GM12878 (cell line): ENCODE results near the gene HLA-F. TPM values are rescaled to one million over a fixed set of nuclear protein-coding genes. Genes with fewer than 3 reads are reported as not detected.

Experiments used
- BACH1 ChIP-seq: fragments of 450-650 bp; IDR thresholded peaks from 2 replicates; pipeline ENCODE4 v1.6.1; 2017; ENCODE audit warnings: mild to moderate bottlenecking, borderline replicate concordance
- BHLHE40 ChIP-seq, 2 experiments: fragments of 450-650 bp in 1 of 2; IDR thresholded peaks; 2 replicates each; pipeline ENCODE4 v1.6.1; 2011 to 2017; ENCODE audit warnings: low read depth in 2 of 2, borderline replicate concordance in 1 of 2, improper control_type of control experiment in 1 of 2, low read length in 1 of 2, mild to moderate bottlenecking in 1 of 2
- BMI1 ChIP-seq: fragments of 450-650 bp; IDR thresholded peaks from 2 replicates; pipeline ENCODE4 v1.6.1; 2016; ENCODE audit warnings: mild to moderate bottlenecking, moderate library complexity, borderline replicate concordance
- CBX3 ChIP-seq: fragments of 200-600 bp; sonication (generic); IDR thresholded peaks from 2 replicates; pipeline ENCODE4 v1.6.1; 2016; ENCODE audit warnings: low read depth, borderline replicate concordance
- JUNB ChIP-seq: IDR thresholded peaks from 2 replicates; pipeline ENCODE4 v1.6.1; 2016; ENCODE audit warnings: antibody characterized with exemption, mild to moderate bottlenecking
- KAT2A ChIP-seq: conservative IDR thresholded peaks from 2 replicates; pipeline ENCODE4 v1.6.1; 2011; ENCODE audit warnings: low read depth, low read length; ENCODE audit not compliant: control insufficient read depth
- NFIC ChIP-seq: IDR thresholded peaks from 2 replicates; pipeline ENCODE4 v1.6.1; 2012; ENCODE audit warnings: low read depth, mild to moderate bottlenecking, inconsistent platforms, low read length, moderate library complexity
- NFYB ChIP-seq: IDR thresholded peaks from 2 replicates; pipeline ENCODE4 v1.6.1; 2011; ENCODE audit warnings: low read depth, mild to moderate bottlenecking, low read length, improper control_type of control experiment, moderate library complexity; ENCODE audit not compliant: insufficient read depth
- NR2F1 ChIP-seq: fragments of 450-650 bp; conservative IDR thresholded peaks from 2 replicates; pipeline ENCODE4 v1.6.1; 2017; ENCODE audit warnings: mild to moderate bottlenecking
- SMAD1 ChIP-seq: fragments of 450-650 bp; IDR thresholded peaks from 2 replicates; pipeline ENCODE4 v1.6.1; 2018; ENCODE audit warnings: mild to moderate bottlenecking, low read depth; ENCODE audit not compliant: partially characterized antibody
- SPI1 ChIP-seq: IDR thresholded peaks from 2 replicates; pipeline ENCODE4 v1.6.1; 2011; ENCODE audit warnings: low read depth, mild to moderate bottlenecking, low read length, moderate library complexity, borderline replicate concordance; ENCODE audit not compliant: insufficient read depth
- SREBF2 ChIP-seq: IDR thresholded peaks from 2 replicates; pipeline ENCODE4 v1.6.1; 2012; ENCODE audit warnings: mild to moderate bottlenecking, low read length
- ZNF622 ChIP-seq: fragments of 450-650 bp; IDR thresholded peaks from 2 replicates; pipeline ENCODE4 v1.6.1; 2017; ENCODE audit warnings: mild to moderate bottlenecking, inconsistent platforms
- polyA plus RNA-seq, 11 experiments: library from polyadenylated mRNA; depleted of rRNA in 4 of 11; unstranded in 6 of 11; stranded (reverse) in 5 of 11; fragments of >200 nt; fragmentation: Nextera tagmentation in 4 of 11; fragmentation: Illumina TruSeq in 1 of 11; extraction: Ambion mirVana in 4 of 11; extraction: Trizol in 1 of 11; gene quantifications; 1 replicate in 1 of 11; 2 replicates in 10 of 11; pipeline versions ENCODE4 v1.2.1 to v1.2.3, GENCODE V29; 2011 to 2016; ENCODE audit warnings: inconsistent platforms in 2 of 11, missing spikeins in 2 of 11, low read depth in 1 of 11
- total RNA-seq, 4 experiments: library from RNA; depleted of rRNA in 3 of 4; stranded (reverse); fragments of >200 nt in 3 of 4; fragmentation: Illumina TruSeq in 1 of 4; extraction: Trizol in 1 of 4; gene quantifications; 2 replicates each; pipeline versions ENCODE4 v1.2.1 to v1.2.3, GENCODE V29; 2013 to 2021
- TF ChIP-seq, protein P1 (sequence below): fragments of 450-650 bp; IDR thresholded peaks from 2 replicates; pipeline ENCODE4 v1.6.1; 2017; ENCODE audit warnings: mild to moderate bottlenecking
- TF ChIP-seq, protein P2 (sequence below): fragments of 450-650 bp; IDR thresholded peaks from 2 replicates; pipeline ENCODE4 v1.6.1; 2016; ENCODE audit warnings: mild to moderate bottlenecking, moderate library complexity, borderline replicate concordance
- TF ChIP-seq, protein P3 (sequence below): IDR thresholded peaks from 2 replicates; pipeline ENCODE4 v1.6.1; 2011; ENCODE audit warnings: borderline replicate concordance, low read depth, mild to moderate bottlenecking, moderate library complexity, low read length; ENCODE audit not compliant: insufficient read depth, poor library complexity, severe bottlenecking
- TF ChIP-seq, protein P4 (sequence below): fragments of 450-650 bp; IDR thresholded peaks from 2 replicates; pipeline ENCODE4 v1.6.1; 2016; ENCODE audit warnings: mild to moderate bottlenecking
- TF ChIP-seq, protein P5 (sequence below): fragments of 450-650 bp; IDR thresholded peaks from 2 replicates; pipeline ENCODE4 v1.6.1; 2014; ENCODE audit warnings: mild to moderate bottlenecking
- TF ChIP-seq, protein P6 (sequence below): IDR thresholded peaks from 2 replicates; pipeline ENCODE4 v1.6.1; 2012; ENCODE audit warnings: low read depth, low read length, improper control_type of control experiment

The HLA-F gene
- total and polyA plus RNA-seq, 10 of the 15 experiments (the other 5 are each of a cell fraction or from before 2014, with no cell fraction given) = 30.1 to 342 (median 145) TPM

DNA sequence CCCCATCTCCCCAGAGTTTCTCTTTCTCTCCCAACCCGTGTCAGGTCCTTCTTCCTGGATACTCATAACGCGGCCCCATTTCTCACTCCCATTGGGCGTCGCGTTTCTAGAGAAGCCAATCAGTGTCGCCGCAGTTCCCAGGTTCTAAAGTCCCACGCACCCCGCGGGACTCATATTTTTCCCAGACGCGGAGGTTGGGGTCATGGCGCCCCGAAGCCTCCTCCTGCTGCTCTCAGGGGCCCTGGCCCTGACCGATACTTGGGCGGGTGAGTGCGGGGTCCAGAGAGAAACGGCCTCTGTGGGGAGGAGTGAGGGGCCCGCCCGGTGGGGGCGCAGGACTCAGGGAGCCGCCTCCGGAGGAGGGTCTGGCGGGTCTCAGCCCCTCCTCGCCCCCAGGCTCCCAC lies at the start of gene HLA-F (continued):
- TF ChIP-seq BACH1 (no peak), JUNB (no peak), KAT2A (no peak), NFYB (peak; percentile 86), SPI1 (no peak), SREBF2 (no peak), NR2F1 (peak; percentile 76), CBX3 (no peak), NFIC (no peak), BHLHE40 (IDR thresholded peaks at IDR 0.05; ENCODE audit: borderline replicate concordance in 1 of 2, low read depth in 2 of 2, low read length in 1 of 2) (peak; percentile 43 to 77; a peak in 3 of 4 replicates), BMI1 (no peak), SMAD1 (peak; percentile 71), ZNF622 (no peak)
- TF ChIP-seq, protein P1, sequence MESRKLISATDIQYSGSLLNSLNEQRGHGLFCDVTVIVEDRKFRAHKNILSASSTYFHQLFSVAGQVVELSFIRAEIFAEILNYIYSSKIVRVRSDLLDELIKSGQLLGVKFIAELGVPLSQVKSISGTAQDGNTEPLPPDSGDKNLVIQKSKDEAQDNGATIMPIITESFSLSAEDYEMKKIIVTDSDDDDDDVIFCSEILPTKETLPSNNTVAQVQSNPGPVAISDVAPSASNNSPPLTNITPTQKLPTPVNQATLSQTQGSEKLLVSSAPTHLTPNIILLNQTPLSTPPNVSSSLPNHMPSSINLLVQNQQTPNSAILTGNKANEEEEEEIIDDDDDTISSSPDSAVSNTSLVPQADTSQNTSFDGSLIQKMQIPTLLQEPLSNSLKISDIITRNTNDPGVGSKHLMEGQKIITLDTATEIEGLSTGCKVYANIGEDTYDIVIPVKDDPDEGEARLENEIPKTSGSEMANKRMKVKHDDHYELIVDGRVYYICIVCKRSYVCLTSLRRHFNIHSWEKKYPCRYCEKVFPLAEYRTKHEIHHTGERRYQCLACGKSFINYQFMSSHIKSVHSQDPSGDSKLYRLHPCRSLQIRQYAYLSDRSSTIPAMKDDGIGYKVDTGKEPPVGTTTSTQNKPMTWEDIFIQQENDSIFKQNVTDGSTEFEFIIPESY = no peak
- TF ChIP-seq, protein P2, sequence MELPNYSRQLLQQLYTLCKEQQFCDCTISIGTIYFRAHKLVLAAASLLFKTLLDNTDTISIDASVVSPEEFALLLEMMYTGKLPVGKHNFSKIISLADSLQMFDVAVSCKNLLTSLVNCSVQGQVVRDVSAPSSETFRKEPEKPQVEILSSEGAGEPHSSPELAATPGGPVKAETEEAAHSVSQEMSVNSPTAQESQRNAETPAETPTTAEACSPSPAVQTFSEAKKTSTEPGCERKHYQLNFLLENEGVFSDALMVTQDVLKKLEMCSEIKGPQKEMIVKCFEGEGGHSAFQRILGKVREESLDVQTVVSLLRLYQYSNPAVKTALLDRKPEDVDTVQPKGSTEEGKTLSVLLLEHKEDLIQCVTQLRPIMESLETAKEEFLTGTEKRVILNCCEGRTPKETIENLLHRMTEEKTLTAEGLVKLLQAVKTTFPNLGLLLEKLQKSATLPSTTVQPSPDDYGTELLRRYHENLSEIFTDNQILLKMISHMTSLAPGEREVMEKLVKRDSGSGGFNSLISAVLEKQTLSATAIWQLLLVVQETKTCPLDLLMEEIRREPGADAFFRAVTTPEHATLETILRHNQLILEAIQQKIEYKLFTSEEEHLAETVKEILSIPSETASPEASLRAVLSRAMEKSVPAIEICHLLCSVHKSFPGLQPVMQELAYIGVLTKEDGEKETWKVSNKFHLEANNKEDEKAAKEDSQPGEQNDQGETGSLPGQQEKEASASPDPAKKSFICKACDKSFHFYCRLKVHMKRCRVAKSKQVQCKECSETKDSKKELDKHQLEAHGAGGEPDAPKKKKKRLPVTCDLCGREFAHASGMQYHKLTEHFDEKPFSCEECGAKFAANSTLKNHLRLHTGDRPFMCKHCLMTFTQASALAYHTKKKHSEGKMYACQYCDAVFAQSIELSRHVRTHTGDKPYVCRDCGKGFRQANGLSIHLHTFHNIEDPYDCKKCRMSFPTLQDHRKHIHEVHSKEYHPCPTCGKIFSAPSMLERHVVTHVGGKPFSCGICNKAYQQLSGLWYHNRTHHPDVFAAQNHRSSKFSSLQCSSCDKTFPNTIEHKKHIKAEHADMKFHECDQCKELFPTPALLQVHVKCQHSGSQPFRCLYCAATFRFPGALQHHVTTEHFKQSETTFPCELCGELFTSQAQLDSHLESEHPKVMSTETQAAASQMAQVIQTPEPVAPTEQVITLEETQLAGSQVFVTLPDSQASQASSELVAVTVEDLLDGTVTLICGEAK = no peak
- TF ChIP-seq, protein P3, sequence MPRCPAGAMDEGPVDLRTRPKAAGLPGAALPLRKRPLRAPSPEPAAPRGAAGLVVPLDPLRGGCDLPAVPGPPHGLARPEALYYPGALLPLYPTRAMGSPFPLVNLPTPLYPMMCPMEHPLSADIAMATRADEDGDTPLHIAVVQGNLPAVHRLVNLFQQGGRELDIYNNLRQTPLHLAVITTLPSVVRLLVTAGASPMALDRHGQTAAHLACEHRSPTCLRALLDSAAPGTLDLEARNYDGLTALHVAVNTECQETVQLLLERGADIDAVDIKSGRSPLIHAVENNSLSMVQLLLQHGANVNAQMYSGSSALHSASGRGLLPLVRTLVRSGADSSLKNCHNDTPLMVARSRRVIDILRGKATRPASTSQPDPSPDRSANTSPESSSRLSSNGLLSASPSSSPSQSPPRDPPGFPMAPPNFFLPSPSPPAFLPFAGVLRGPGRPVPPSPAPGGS = no peak
- TF ChIP-seq, protein P4, sequence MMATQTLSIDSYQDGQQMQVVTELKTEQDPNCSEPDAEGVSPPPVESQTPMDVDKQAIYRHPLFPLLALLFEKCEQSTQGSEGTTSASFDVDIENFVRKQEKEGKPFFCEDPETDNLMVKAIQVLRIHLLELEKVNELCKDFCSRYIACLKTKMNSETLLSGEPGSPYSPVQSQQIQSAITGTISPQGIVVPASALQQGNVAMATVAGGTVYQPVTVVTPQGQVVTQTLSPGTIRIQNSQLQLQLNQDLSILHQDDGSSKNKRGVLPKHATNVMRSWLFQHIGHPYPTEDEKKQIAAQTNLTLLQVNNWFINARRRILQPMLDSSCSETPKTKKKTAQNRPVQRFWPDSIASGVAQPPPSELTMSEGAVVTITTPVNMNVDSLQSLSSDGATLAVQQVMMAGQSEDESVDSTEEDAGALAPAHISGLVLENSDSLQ = no peak
- TF ChIP-seq, protein P5, sequence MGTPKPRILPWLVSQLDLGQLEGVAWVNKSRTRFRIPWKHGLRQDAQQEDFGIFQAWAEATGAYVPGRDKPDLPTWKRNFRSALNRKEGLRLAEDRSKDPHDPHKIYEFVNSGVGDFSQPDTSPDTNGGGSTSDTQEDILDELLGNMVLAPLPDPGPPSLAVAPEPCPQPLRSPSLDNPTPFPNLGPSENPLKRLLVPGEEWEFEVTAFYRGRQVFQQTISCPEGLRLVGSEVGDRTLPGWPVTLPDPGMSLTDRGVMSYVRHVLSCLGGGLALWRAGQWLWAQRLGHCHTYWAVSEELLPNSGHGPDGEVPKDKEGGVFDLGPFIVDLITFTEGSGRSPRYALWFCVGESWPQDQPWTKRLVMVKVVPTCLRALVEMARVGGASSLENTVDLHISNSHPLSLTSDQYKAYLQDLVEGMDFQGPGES = 0 out of 2 replicates have a peak, but pooled peaks have one; percentile 39
- TF ChIP-seq, protein P6, sequence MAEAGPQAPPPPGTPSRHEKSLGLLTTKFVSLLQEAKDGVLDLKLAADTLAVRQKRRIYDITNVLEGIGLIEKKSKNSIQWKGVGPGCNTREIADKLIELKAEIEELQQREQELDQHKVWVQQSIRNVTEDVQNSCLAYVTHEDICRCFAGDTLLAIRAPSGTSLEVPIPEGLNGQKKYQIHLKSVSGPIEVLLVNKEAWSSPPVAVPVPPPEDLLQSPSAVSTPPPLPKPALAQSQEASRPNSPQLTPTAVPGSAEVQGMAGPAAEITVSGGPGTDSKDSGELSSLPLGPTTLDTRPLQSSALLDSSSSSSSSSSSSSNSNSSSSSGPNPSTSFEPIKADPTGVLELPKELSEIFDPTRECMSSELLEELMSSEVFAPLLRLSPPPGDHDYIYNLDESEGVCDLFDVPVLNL = no peak
